GM23338 (cell line): ENCODE data around the gene CKB. TPM values are rescaled to one million over a fixed set of nuclear protein-coding genes. Genes with fewer than 3 reads are reported as not detected.

Experiments used
- ATAC-seq: fragments of 200-7000 bp; cut with Tn5 transposase; 3 replicates; pipeline ENCODE4 v1.9.1; 2020
- DNase-seq: peaks from one replicate; pipeline ENCODE4 v3.0.0-alpha.2; 2015; ENCODE audit warnings: low spot score
- H2AFZ ChIP-seq: fragments of 200-600 bp; sonication (generic); 2 replicates; pipeline ENCODE4 v1.8.0; 2016; ENCODE audit warnings: antibody characterized with exemption, mild to moderate bottlenecking, moderate library complexity
- H3F3A ChIP-seq: fragments of 200-600 bp; sonication (generic); replicated peaks from 2 replicates; pipeline ENCODE4 v1.8.0; 2017; ENCODE audit warnings: antibody characterized with exemption, mixed run types, low read depth
- H3K27ac ChIP-seq: fragments of 200-600 bp; sonication (generic); 2 replicates; pipeline ENCODE4 v1.6.1; 2016; ENCODE audit warnings: low read depth
- H3K27me3 ChIP-seq: fragments of 200-600 bp; sonication (generic); 2 replicates; pipeline ENCODE4 v1.8.0; 2016; ENCODE audit warnings: mild to moderate bottlenecking, mixed run types, moderate library complexity; ENCODE audit not compliant: insufficient read depth
- H3K36me3 ChIP-seq: fragments of 200-600 bp; sonication (generic); 2 replicates; pipeline ENCODE4 v1.8.0; 2016; ENCODE audit warnings: mild to moderate bottlenecking; ENCODE audit not compliant: insufficient read depth
- H3K4me1 ChIP-seq: fragments of 200-600 bp; sonication (generic); 2 replicates; pipeline ENCODE4 v1.8.0; 2016; ENCODE audit warnings: mild to moderate bottlenecking, moderate library complexity; ENCODE audit not compliant: insufficient read depth
- H3K4me2 ChIP-seq: fragments of 200-600 bp; sonication (generic); 2 replicates; pipeline ENCODE4 v1.7.1; 2017; ENCODE audit warnings: mixed run types
- H3K4me3 ChIP-seq: fragments of 200-600 bp; sonication (generic); 2 replicates; pipeline ENCODE4 v1.6.1; 2016; ENCODE audit warnings: mixed run types
- H3K79me2 ChIP-seq: fragments of 200-600 bp; sonication (generic); replicated peaks from 2 replicates; pipeline ENCODE4 v1.8.0; 2017; ENCODE audit warnings: mild to moderate bottlenecking; ENCODE audit not compliant: insufficient read depth
- H3K9me2 ChIP-seq: fragments of 200-600 bp; sonication (generic); 2 replicates; pipeline ENCODE4 v1.8.0; 2017; ENCODE audit not compliant: insufficient read depth
- H4K20me1 ChIP-seq: fragments of 200-600 bp; sonication (generic); replicated peaks from 2 replicates; pipeline ENCODE4 v1.8.0; 2017; ENCODE audit warnings: mild to moderate bottlenecking; ENCODE audit not compliant: insufficient read depth
- H3K27ac Mint-ChIP-seq: 2 replicates; pipeline ENCODE4 v1.8.0; 2020; ENCODE audit warnings: inconsistent platforms, mild to moderate bottlenecking, moderate library complexity, mixed read lengths
- H3K27me3 Mint-ChIP-seq: 3 replicates; pipeline ENCODE4 v1.8.0; 2022; ENCODE audit warnings: low read depth, mild to moderate bottlenecking, moderate library complexity, mixed read lengths, inconsistent platforms; ENCODE audit not compliant: insufficient read depth, poor library complexity
- H3K36me3 Mint-ChIP-seq: 3 replicates; pipeline ENCODE4 v1.8.0; 2021; ENCODE audit warnings: low read depth, mild to moderate bottlenecking, inconsistent platforms, moderate library complexity, mixed read lengths
- H3K4me1 Mint-ChIP-seq: 3 replicates; pipeline ENCODE4 v1.8.0; 2020; ENCODE audit warnings: mild to moderate bottlenecking, inconsistent platforms, mixed read lengths
- H3K4me3 Mint-ChIP-seq: 3 replicates; pipeline ENCODE4 v1.8.0; 2021; ENCODE audit warnings: moderate library complexity, mild to moderate bottlenecking, inconsistent platforms, mixed read lengths
- H3K9me3 Mint-ChIP-seq: 3 replicates; pipeline ENCODE4 v1.8.0; 2020; ENCODE audit warnings: moderate library complexity, mild to moderate bottlenecking, inconsistent platforms, mixed read lengths
- EZH2 ChIP-seq: fragments of 200-600 bp; sonication (generic); IDR thresholded peaks from one replicate; pipeline ENCODE4 v1.8.0; 2017; ENCODE audit warnings: antibody characterized with exemption, mild to moderate bottlenecking, low read depth; ENCODE audit not compliant: unreplicated experiment
- JUNB ChIP-seq: IDR thresholded peaks from one replicate; pipeline ENCODE4 v1.6.1; 2016; ENCODE audit warnings: antibody characterized with exemption; ENCODE audit not compliant: unreplicated experiment
- NANOG ChIP-seq: IDR thresholded peaks from 2 replicates; pipeline ENCODE4 v1.6.1; 2016; ENCODE audit warnings: antibody characterized with exemption, borderline replicate concordance
- STAT1 ChIP-seq: IDR thresholded peaks from one replicate; pipeline ENCODE4 v1.6.1; 2016; ENCODE audit warnings: antibody characterized with exemption; ENCODE audit not compliant: unreplicated experiment
- ZNF331 ChIP-seq: fragments of 250-450 bp; sonication (Bioruptor Pico); IDR thresholded peaks from 2 replicates; pipeline ENCODE4 v1.5.0; 2020; ENCODE audit warnings: low read depth, mild to moderate bottlenecking, moderate library complexity
- polyA plus RNA-seq: library from polyadenylated mRNA; unstranded; fragments of >200 nt; fragmentation: Nextera tagmentation; extraction: Ambion mirVana; gene quantifications from 2 replicates; pipeline ENCODE4 v1.2.1, GENCODE V29; 2016
- total RNA-seq: library from RNA; depleted of rRNA; stranded (reverse); fragments of >200 nt; shearing (Covaris generic); gene quantifications from 2 replicates; pipeline ENCODE4 v1.2.3, GENCODE V29; 2014
- TF ChIP-seq, protein P1 (sequence below): IDR thresholded peaks from 2 replicates; pipeline ENCODE4 v1.6.1; 2016; ENCODE audit warnings: antibody characterized with exemption
- TF ChIP-seq, protein P2 (sequence below), 2 experiments: fragments of 200-600 bp in 1 of 2; sonication (generic) in 1 of 2; conservative IDR thresholded peaks; 2 replicates each; pipeline versions ENCODE4 v1.5.1 to v1.6.1; 2016 to 2017; ENCODE audit warnings: antibody characterized with exemption in 2 of 2, low read depth in 2 of 2, mild to moderate bottlenecking in 2 of 2, moderate library complexity in 1 of 2
- TF ChIP-seq, protein P3 (sequence below): IDR thresholded peaks from one replicate; pipeline ENCODE4 v1.6.1; 2018; ENCODE audit warnings: antibody characterized with exemption; ENCODE audit not compliant: unreplicated experiment
- TF ChIP-seq, protein P4 (sequence below): fragments of 250-450 bp; sonication (Bioruptor Pico); IDR thresholded peaks from 2 replicates; pipeline ENCODE4 v1.5.0; 2020; ENCODE audit warnings: mild to moderate bottlenecking, moderate library complexity

The CKB gene
- total and polyA plus RNA-seq, 2 experiments from 2014 or later = 604 to 852 TPM

DNA sequence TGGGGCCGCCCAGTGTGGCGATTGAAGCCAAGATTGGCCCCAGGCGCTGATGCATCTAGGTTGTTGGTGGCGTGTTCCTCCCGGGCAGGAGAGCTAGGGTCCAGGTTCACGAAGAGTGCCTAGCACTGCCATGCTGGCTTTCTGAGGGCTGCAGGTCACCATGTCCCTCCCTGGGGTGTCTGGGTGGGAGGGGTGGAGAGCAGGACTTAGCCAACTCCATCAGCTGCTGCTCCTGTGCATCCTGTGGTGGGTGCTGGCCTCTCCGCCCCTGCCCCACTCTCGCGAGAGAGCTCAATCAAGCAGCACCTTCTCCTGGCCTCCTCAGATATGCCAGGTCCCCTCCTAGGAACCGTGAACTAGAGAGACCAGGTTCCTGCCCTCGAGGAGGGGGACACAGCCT lies 8.2 kb upstream of the CKB start:
- Histone ChIP-seq H3K4me2 (no peak overlapping the region), H4K20me1 (peaks cover 10% of the 10 kb centered on the region), H3K27ac (no peak overlapping the region), H2AFZ (no peak overlapping the region), H3K27me3 (peaks cover under 1% of the 10 kb centered on the region; the same call in 1 of the 2 replicates), H3K4me1 (peaks cover 4% of the 10 kb centered on the region; the same call in 1 of the 2 replicates), H3K4me3 (no peak overlapping the region), H3K9me2 (no peaks in the 10 kb centered on the region), H3K79me2 (peaks cover 22% of the 10 kb centered on the region), H3K36me3 (no peaks in the 10 kb centered on the region), H3F3A (0 out of 2 replicates have a peak, but pooled peaks cover 6% of the 10 kb centered on the region)
- TF ChIP-seq ZNF331 (no peak), NANOG (no peak), STAT1 (no peak), EZH2 (no peak), JUNB (no peak)
- TF ChIP-seq, protein P1, sequence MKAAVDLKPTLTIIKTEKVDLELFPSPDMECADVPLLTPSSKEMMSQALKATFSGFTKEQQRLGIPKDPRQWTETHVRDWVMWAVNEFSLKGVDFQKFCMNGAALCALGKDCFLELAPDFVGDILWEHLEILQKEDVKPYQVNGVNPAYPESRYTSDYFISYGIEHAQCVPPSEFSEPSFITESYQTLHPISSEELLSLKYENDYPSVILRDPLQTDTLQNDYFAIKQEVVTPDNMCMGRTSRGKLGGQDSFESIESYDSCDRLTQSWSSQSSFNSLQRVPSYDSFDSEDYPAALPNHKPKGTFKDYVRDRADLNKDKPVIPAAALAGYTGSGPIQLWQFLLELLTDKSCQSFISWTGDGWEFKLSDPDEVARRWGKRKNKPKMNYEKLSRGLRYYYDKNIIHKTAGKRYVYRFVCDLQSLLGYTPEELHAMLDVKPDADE = no peak
- TF ChIP-seq, protein P2, sequence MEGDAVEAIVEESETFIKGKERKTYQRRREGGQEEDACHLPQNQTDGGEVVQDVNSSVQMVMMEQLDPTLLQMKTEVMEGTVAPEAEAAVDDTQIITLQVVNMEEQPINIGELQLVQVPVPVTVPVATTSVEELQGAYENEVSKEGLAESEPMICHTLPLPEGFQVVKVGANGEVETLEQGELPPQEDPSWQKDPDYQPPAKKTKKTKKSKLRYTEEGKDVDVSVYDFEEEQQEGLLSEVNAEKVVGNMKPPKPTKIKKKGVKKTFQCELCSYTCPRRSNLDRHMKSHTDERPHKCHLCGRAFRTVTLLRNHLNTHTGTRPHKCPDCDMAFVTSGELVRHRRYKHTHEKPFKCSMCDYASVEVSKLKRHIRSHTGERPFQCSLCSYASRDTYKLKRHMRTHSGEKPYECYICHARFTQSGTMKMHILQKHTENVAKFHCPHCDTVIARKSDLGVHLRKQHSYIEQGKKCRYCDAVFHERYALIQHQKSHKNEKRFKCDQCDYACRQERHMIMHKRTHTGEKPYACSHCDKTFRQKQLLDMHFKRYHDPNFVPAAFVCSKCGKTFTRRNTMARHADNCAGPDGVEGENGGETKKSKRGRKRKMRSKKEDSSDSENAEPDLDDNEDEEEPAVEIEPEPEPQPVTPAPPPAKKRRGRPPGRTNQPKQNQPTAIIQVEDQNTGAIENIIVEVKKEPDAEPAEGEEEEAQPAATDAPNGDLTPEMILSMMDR (conservative IDR thresholded peaks at IDR 0.05; ENCODE audit: low read depth in 2 of 2) = no peak
- TF ChIP-seq, protein P3, sequence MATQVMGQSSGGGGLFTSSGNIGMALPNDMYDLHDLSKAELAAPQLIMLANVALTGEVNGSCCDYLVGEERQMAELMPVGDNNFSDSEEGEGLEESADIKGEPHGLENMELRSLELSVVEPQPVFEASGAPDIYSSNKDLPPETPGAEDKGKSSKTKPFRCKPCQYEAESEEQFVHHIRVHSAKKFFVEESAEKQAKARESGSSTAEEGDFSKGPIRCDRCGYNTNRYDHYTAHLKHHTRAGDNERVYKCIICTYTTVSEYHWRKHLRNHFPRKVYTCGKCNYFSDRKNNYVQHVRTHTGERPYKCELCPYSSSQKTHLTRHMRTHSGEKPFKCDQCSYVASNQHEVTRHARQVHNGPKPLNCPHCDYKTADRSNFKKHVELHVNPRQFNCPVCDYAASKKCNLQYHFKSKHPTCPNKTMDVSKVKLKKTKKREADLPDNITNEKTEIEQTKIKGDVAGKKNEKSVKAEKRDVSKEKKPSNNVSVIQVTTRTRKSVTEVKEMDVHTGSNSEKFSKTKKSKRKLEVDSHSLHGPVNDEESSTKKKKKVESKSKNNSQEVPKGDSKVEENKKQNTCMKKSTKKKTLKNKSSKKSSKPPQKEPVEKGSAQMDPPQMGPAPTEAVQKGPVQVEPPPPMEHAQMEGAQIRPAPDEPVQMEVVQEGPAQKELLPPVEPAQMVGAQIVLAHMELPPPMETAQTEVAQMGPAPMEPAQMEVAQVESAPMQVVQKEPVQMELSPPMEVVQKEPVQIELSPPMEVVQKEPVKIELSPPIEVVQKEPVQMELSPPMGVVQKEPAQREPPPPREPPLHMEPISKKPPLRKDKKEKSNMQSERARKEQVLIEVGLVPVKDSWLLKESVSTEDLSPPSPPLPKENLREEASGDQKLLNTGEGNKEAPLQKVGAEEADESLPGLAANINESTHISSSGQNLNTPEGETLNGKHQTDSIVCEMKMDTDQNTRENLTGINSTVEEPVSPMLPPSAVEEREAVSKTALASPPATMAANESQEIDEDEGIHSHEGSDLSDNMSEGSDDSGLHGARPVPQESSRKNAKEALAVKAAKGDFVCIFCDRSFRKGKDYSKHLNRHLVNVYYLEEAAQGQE = no peak
- Mint-ChIP-seq H3K4me1 (peaks cover 19% of the 10 kb centered on the region), H3K27me3 (peaks cover 16% of the 10 kb centered on the region), H3K9me3 (no peaks in the 10 kb centered on the region; the same call in 2 of the 3 replicates), H3K27ac (no peak overlapping the region), H3K4me3 (peak overlapping the region; percentile 96; the same call in 2 of the 3 replicates), H3K36me3 (peaks cover 4% of the 10 kb centered on the region; the same call in 1 of the 3 replicates)
- ATAC-seq = no peak
- DNase-seq = no peak

DNA sequence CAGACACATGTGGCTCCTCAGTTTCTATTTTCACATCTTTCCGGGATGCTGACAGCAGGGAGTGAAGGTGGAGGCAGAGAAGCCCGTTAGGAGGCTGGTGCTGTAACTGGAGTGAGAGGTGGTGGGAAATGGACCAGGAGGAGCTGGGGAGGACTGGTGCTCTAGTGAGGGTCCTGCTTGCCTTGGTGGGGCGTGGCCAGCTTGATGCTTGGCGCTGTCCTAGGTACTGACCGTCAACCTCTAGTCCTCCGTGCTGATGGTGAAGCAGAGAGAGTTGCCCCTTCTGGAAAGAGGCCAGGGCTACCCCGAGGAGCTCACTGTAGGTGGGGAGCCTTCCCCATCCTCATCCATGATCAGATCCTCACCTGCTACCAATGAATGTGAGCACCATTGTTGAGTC lies 7.8 kb upstream of the CKB start:
- 0 out of 2 replicates have a peak, but pooled peaks cover 6% of the 10 kb centered on the region for H3F3A ChIP-seq
- ATAC-seq = peak; percentile 47
- H3K36me3 ChIP-seq = no peaks in the 10 kb centered on the region
- Mint-ChIP-seq H3K9me3 (no peaks in the 10 kb centered on the region; the same call in 2 of the 3 replicates), H3K4me1 (peaks cover 19% of the 10 kb centered on the region), H3K36me3 (peaks cover 4% of the 10 kb centered on the region; the same call in 1 of the 3 replicates), H3K4me3 (peak overlapping the region; percentile 96), H3K27ac (0 out of 2 replicates have a peak overlapping the region, but pooled peaks have one; percentile 36), H3K27me3 (peaks cover 18% of the 10 kb centered on the region)
- H3K4me2 ChIP-seq = peak overlapping the region; percentile 97
- peak; percentile 79 for DNase-seq
- H3K4me1 ChIP-seq = peaks cover 4% of the 10 kb centered on the region; the same call in 1 of the 2 replicates
- peaks cover 22% of the 10 kb centered on the region for H3K79me2 ChIP-seq
- H4K20me1 ChIP-seq = peaks cover 10% of the 10 kb centered on the region
- H3K27ac ChIP-seq = no peak overlapping the region
- peak overlapping the region; percentile 97 for H3K4me3 ChIP-seq
- peaks cover 5% of the 10 kb centered on the region; the same call in 1 of the 2 replicates for H3K27me3 ChIP-seq
- no peak overlapping the region for H2AFZ ChIP-seq
- no peaks in the 10 kb centered on the region for H3K9me2 ChIP-seq
- no peak for TF ChIP-seq ZNF331
- TF ChIP-seq, protein P4, sequence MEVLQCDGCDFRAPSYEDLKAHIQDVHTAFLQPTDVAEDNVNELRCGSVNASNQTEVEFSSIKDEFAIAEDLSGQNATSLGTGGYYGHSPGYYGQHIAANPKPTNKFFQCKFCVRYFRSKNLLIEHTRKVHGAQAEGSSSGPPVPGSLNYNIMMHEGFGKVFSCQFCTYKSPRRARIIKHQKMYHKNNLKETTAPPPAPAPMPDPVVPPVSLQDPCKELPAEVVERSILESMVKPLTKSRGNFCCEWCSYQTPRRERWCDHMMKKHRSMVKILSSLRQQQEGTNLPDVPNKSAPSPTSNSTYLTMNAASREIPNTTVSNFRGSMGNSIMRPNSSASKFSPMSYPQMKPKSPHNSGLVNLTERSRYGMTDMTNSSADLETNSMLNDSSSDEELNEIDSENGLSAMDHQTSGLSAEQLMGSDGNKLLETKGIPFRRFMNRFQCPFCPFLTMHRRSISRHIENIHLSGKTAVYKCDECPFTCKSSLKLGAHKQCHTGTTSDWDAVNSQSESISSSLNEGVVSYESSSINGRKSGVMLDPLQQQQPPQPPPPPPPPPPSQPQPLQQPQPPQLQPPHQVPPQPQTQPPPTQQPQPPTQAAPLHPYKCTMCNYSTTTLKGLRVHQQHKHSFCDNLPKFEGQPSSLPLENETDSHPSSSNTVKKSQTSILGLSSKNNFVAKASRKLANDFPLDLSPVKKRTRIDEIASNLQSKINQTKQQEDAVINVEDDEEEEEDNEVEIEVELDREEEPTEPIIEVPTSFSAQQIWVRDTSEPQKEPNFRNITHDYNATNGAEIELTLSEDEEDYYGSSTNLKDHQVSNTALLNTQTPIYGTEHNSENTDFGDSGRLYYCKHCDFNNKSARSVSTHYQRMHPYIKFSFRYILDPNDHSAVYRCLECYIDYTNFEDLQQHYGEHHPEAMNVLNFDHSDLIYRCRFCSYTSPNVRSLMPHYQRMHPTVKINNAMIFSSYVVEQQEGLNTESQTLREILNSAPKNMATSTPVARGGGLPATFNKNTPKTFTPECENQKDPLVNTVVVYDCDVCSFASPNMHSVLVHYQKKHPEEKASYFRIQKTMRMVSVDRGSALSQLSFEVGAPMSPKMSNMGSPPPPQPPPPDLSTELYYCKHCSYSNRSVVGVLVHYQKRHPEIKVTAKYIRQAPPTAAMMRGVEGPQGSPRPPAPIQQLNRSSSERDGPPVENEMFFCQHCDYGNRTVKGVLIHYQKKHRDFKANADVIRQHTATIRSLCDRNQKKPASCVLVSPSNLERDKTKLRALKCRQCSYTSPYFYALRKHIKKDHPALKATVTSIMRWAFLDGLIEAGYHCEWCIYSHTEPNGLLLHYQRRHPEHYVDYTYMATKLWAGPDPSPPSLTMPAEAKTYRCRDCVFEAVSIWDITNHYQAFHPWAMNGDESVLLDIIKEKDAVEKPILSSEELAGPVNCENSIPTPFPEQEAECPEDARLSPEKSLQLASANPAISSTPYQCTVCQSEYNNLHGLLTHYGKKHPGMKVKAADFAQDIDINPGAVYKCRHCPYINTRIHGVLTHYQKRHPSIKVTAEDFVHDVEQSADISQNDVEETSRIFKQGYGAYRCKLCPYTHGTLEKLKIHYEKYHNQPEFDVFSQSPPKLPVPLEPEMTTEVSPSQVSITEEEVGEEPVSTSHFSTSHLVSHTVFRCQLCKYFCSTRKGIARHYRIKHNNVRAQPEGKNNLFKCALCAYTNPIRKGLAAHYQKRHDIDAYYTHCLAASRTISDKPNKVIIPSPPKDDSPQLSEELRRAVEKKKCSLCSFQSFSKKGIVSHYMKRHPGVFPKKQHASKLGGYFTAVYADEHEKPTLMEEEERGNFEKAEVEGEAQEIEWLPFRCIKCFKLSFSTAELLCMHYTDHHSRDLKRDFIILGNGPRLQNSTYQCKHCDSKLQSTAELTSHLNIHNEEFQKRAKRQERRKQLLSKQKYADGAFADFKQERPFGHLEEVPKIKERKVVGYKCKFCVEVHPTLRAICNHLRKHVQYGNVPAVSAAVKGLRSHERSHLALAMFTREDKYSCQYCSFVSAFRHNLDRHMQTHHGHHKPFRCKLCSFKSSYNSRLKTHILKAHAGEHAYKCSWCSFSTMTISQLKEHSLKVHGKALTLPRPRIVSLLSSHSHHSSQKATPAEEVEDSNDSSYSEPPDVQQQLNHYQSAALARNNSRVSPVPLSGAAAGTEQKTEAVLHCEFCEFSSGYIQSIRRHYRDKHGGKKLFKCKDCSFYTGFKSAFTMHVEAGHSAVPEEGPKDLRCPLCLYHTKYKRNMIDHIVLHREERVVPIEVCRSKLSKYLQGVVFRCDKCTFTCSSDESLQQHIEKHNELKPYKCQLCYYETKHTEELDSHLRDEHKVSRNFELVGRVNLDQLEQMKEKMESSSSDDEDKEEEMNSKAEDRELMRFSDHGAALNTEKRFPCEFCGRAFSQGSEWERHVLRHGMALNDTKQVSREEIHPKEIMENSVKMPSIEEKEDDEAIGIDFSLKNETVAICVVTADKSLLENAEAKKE (CRISPR knock-in tag) = no peak
